ENCODE measurements around the gene PLOD1.
"Not testable (repeated sequence)": the region's sequence is repeated elsewhere in the genome, so short reads cannot be mapped to it uniquely, and the experiment has no call there.

PLOD1 gene

DNA sequence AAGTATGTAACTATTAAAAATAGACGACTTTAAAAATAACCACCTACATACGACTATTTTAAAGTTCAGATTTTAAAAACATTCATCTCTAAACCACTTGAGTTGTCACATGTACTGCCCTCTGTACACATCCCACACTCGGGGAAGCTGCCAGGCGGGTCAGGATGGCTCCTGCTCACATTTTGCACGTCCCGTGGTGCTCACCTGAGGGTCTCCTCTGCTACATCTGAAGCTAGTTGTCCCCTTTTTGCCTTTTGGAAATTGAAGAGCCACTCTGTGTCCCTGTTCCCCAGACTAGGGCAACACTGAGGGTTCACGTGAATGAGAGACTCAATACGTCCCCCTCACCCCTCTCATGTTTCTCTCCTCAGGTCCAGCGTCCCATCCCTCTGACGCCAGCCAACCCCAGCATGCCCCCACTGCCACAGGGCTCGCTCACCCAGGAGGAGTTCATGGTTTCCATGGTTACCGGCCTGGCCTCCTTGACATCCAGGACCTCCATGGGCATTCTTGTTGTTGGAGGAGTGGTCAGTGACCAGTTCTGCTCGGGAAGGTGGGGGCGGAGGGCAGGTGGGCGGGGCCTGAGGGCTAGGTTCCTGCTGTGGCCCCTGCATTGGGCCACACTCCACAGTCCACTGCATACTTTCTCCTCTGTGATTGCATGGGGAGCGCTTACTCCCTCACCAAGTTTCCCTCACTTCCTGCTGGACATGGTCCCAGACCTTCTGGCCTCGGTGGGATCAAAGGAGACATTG is 71.8 kb downstream of the PLOD1 start:
- no peak for DNase-seq (ENCODE audit: low spot score)

DNA sequence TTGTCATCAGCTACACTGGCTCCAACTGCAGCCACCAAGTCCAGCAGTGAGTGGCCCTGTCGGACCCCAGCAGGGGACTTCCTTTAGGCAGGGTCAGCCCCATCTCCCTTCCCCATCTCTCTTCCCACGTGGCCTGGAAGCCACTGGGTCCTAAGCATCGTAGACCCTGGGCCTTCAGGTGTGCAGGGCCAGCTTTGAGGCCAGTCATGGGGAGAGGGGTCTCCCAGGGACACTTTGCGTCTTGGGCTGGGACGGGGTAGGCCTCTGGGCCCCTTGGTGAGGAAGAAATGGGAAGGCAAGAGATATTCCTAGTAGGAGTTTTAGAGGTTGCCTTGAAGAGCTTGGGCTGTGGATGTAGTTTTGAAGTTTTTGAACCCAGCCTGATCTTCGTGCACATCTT is 72.7 kb downstream of the PLOD1 start:
- no peak for DNase-seq (ENCODE audit: low spot score)

DNA sequence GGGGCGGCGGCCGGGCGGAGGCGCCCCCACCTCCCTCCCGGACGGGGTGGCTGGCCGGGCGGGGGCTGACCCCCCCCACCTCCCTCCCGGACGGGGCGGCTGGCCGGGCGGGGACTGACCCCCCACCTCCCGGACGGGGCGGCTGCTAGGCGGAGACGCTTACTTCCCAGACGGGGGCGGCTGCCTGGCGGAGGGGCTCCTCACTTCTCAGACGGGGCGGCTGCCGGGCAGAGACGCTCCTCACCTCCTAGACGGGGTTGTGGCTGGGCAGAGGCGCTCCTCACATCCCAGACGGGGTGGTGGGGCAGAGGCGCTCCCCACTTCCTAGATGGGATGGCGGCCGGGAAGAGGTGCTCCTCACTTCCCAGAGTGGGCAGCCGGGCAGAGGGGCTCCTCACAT is 73.8 kb downstream of the PLOD1 start:
- not testable (repeated sequence) for DNase-seq (ENCODE audit: low spot score)

DNA sequence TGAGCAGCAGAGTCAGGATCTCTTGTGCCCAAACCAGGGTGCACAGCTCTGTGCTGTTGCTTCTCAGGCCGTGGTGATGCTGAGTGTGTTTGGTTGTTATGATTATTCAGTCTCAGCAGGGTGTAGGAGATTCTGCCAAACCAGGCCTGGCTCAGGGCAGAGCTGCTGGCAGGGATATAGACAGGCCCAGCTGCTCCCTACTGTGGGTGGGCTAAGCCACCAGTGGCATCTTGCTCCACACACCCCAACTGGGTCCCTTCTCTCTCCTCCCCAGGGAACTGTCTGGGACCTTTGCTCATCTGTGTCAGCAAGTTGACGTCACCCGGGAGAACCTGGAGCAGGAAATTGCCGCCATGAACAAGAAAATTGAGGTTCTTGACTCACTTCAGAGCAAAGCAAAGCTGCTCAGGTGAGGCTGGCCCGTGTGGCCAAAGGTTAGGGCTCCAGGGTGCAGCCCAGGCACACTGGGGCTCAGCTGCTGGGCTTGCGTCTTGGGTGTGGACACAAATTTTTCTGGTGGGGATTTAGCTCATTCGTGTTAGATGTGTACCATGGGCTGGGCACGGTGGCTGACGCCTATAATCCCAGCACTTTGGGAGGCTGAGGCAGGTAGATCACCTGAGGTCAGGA is 74.9 kb downstream of the PLOD1 start:
- DNase-seq (ENCODE audit: low spot score), result peak; percentile 69

DNA sequence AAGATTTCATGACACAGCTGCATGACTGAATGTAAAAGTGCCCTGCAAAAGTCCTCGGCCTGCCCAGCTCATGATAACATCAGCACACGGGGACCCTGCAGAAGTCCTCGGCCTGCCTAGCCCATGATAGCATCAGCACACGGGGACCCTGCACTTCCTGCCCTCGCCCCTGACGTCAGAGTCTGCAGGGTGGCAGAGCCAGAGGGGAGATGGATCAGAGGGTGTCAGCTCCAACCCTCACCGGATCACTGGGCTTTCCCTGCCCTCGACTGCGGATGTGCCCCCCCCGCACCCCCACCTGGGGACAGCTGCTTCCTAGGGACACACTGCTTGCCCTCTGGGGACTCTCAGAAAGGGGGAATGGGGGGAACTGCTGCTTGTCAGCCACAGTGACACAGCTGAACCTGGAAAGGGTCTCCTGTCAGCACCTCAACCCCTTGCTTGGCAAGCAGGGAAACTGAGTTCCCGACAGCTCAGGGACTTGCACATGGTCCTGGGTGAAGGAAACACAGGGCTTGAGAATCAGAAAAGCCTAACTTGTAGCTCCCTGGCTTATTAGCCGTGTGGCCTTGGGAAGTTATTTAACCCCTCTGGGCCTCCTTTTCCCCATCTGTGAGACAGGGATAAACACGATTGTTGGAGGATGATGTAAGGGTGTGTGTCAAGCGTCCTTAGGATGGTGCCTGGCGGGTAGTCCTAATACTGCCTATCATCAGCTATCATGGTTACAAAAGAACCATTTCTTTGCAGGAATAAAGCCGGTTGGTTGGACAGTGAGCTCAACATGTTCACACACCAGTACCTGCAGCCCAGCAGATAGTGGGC is 76.4 kb downstream of the PLOD1 start:
- DNase-seq (ENCODE audit: low spot score), result no peak

DNA sequence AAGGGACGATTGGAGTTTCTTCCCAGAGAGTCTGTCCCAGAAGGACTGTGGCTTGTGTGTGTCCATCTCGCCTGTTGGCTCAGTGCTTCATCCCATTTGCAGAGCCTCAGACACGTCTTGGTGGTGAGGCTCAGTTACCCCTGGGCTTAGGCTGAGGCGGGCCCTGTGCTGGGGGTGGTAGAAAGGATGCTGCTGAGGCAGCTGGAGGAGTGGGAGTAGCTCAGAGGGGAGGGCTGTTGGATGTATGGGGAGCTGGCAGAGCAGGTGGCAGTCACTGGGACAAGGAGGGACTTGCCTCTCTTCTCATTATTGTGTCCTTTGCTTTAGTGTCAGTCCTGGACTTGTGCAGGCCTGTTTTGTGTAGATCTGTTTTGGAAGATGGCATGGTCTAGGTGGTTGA is 77.5 kb downstream of the PLOD1 start:
- no peak for DNase-seq (ENCODE audit: low spot score)

DNA sequence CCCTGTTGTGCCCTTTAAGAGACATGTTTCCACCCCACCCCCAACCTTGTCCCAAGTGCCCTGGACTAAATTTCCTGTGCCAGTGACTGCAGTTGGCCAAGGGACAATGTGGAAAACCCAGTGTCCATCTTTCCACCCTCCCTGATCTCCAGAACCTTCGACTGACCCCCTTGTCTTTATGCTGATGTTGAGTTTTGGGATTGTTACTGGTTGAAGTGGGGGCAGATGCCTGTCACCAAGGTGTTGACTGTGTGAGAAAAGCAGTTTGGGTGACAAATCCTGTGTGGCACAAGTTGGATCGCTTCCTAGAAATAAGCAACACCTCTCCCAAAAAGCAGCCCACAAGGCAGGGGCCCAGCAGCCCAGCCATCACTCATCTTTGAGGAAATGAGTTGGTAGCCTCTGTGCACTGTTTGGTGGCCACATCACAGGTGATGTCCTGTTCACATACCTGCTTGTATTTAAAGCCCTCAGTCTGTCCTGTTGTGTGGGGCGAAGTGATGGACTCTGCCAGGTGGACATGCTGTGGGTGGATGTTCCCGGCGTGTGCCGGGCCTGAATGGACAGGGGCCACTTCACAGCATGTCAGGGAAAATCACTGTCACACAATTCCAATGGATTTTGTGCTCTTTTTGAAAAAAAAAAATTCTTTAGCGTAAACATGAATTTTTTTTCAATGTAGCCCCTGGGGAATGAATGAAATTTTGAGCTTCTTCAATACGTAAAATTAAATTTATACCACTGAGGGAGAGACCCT is 78.2 kb downstream of the PLOD1 start:
- peak; percentile 45 for DNase-seq (ENCODE audit: low spot score)

DNA sequence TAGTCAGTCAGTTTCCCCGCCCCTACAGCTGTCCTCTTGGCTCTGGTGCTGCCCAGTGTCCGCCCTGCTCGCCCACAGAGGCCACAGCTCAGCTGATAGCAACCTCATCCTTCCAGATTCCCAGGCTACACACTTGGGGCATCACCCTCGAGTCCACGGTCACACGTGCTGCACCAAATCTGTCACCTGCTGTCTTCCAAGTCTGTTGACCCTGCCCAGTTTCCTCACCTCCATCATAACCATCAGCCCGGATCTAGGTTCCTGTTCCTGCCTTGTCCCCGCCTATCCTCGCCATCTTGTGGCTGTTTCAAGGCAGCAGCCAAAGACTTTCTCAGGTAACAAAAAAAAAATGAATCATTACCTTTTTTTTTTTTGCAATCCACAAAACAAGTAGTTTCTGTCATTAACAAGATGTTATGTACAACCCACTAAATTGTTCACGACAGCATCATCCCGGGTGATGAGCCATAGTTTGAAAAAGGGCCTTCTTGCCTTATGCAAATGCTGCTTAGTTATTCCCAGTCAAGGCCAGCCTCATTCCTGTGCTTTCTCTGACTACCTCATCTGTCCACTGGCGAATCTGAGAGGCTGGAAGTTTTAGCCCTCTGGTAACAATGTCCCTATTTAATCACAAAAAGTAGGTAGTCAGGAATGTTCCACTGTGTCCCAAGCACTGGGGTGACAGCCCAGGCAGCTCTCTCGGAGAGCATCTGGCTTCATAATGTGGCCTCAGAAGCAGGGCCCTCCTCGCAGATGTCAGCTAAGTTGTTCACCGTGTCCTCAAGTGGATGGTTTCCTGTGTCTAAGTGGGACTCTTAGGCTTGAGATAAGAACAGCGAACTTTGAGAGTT is 79.8 kb downstream of the PLOD1 start:
- peak; percentile 30 for DNase-seq (ENCODE audit: low spot score)

DNA sequence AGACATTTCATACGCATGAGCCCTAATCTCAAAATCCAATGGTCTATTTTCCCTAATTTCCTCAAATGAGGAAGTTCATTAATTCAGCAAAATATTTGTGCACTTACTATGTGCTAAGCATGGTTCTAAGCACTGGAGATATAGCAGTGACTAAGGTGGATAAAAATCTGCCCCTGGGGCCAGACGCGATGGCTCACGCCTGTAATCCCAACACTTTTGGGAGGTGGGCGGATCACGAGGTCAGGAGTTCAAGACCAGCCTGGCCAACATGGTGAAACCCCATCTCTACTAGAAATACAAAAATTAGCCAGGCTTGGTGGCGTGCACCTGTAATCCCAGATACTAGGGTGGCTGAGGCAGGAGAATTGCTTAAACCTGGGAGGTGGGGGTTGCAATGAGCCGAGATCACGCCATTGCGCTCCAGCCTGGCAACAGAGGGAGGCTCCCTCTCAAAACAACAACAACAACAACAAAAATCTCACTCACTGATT is 80.5 kb downstream of the PLOD1 start:
- no peak for DNase-seq (ENCODE audit: low spot score)

DNA sequence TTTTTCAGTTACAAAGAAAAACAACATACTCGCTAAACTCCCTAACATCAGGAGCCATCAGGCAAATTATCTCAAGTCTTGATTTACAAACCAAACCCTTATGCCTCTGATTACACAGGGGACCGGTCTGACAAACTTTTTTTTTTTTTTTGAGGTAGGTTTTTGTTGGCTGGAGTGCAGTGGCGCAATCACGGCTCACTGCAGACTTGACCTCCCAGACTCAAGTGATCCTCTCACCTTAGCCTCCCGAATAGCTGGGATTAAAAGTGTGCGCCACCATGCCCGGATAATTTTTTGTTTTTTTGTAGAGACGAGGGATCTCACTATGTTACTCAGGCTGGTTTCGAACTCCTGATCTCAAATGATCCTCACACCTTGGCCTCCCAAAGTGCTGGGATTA is 81.0 kb downstream of the PLOD1 start:
- DNase-seq (ENCODE audit: low spot score), result no peak

DNA sequence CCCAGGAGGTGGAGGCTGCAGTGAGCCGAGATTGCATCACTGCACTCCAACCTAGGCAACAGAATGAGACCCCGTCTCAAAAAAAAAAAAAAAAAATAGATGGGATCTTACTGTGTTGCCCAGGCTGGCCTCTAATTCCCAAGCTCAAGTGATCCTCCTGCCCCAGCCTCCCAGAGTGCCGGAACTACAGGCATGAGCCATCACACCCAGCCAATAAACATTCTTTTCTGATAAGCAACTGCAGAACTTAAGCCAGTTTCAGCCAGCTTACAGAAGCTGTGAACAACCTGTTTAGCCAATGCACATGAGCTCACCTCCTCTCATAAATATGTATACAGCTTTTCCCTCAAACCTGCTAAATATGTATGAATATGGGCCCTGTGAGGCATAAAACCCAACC is 81.7 kb downstream of the PLOD1 start:
- DNase-seq (ENCODE audit: low spot score), result no peak

DNA sequence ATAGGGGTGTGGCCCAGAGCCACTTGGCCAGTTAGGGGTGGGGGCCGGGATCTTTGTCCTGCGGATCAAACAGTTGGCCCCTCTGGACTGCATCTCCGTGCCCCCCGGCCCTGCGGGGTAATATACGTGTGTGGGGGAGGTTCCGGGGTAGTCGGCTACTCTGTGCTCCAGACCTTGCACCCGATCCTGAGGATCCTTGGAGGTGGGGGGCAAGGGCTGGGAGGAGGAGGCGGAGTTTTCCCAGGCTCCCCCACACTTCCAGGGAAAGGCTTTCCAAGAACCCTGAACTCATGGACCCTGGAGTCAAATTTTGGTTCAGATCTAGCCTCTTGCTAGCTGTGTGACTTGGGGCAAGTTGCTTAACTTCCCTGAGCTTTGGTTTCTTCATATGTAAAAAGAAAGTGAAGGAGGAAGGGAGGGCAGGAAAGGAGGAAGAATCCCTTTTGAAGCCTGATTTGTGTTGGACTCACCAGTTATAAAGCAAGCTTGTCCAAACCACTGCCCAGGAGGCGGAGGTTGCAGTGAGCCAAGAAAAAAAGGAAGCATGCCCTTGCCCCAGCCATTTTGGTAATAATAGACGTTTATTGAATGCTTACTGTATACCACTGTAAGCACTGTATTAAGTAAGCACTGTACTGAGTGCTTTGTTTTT is 85.5 kb downstream of the PLOD1 start:
- DNase-seq (ENCODE audit: low spot score), result peak; percentile 17

DNA sequence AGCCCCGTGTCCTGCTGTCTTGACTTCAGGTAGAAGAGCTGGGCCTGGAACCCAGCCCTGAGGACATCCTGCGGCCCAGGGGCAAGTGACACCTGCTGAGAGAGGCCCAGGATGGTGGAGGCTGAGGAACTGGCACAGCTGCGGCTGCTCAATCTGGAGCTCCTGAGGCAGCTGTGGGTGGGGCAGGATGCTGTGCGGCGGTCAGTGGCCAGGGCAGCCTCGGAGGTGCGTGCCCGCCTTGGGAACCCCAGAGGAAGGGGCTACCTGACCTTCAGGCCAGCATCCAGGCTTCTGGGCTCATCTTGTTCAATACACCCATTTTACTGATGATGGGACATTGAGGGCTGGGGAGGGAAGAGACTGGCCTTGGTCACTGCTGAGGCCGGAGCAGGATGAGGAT is 87.1 kb downstream of the PLOD1 start:
- no peak for DNase-seq (ENCODE audit: low spot score)

DNA sequence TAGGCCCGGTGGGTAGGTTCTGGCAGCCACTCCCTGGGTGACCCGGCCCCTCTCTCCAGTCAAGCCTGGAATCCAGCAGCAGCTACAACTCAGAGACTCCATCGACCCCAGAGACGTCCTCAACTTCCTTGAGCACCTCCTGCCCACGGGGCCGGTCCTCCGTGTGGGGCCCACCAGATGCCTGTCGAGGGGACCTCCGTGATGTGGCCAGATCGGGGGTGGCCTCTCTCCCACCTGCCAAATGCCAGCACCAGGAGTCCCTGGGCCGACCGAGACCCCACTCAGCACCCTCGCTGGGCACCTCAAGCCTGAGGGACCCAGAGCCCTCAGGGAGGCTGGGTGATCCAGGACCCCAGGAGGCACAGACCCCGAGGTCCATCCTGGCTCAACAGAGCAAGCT is 87.5 kb downstream of the PLOD1 start:
- no peak for DNase-seq (ENCODE audit: low spot score)
